Motor neuron (in vitro differentiated cells): ENCODE measurements around the gene AJM1. TPM values are rescaled to one million over a fixed set of nuclear protein-coding genes. Genes with fewer than 3 reads are reported as not detected.

ENCODE experiments used
- ATAC-seq, 8 experiments: fragments of 200-7000 bp; cut with Tn5 transposase; replicated peaks in 6 of 8; 2 replicates each; pipeline ENCODE4 v1.8.0; 2021; ENCODE audit warnings: mild to moderate bottlenecking in 8 of 8, moderate library complexity in 8 of 8
- H3K27ac ChIP-seq, 2 donors: fragments of 250-450 bp; sonication (Bioruptor Pico); 2 replicates each; pipeline ENCODE4 v1.9.0; 2021; ENCODE audit warnings: antibody characterized with exemption in 2 of 2, mild to moderate bottlenecking in 2 of 2, moderate library complexity in 1 of 2
- H3K4me1 ChIP-seq, 2 donors: fragments of 250-450 bp; sonication (Bioruptor Pico); replicated peaks in 1 of 2; 2 replicates each; pipeline ENCODE4 v1.6.1; 2021; ENCODE audit warnings: antibody characterized with exemption in 2 of 2, mild to moderate bottlenecking in 2 of 2, moderate library complexity in 1 of 2
- H3K4me3 ChIP-seq, 5 donors: fragments of 250-450 bp; sonication (Bioruptor Pico); 2 replicates each; pipeline ENCODE4 v1.9.0; 2021; ENCODE audit warnings: antibody characterized with exemption in 5 of 5, mild to moderate bottlenecking in 5 of 5, moderate library complexity in 4 of 5
- WGBS, 10 experiments: fragments of 450-650 bp; shearing (Covaris generic); methylation state at CpG; one replicate each; pipeline ENCODE4 v1.0.0; 2022; 5-methylcytosine and 5-hydroxymethylcytosine counted together
- in situ Hi-C, 9 experiments: fragments of 400-800 bp; cut with MboI; loops; one replicate each; pipeline ENCODE4 v1.15.0; 2021; ENCODE audit warnings: low sequenced_read_pairs in 9 of 9, low pct_unique_long_range_greater_than_20kb in 2 of 9; ENCODE audit not compliant: unreplicated experiment in 9 of 9
- total RNA-seq, 8 experiments: library from RNA; unstranded; fragments of 300-600 nt; gene quantifications; 2 replicates each; pipeline versions ENCODE4 v1.2.3 to v1.2.4, GENCODE V29; 2022

AJM1 gene
- total RNA-seq, 8 experiments from 2014 or later: 1.2 to 5.5 (median 2.6) TPM

DNA sequence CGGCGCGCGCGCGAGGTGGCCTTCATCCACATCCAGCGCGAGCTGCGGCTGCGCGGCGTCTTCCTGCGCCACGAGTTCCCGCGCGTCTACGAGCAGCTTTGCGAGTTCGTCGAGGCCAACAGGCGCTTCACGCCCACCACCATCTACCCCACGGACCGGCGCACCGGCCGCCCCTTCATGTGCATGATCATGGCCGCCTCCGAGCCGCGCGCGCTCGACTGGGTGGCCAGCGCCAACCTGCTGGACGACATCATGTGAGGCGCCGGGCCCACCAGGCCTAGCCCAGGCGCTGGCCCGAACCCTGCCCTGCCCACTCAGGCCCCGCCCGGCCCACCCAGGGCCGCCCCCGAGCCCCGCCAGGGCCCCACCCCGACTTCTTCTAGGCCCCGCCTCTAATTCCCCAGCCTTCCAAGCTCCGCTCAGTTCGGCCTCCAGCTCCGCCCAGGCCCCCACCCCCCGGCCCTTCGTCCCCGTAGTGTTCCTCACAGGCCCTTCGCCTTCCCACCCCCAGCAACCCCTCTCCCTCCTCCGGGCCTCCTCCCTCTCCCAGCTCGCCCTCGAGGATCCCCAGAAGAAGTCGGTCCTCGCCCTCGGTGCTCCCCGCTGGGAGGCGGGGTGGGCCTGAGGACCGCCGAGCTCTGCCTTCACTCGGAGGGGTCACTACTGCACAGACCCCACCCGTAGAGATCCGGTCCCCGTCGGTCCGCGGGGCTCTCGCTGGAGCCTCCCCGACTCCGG, 5.0 kb downstream of the AJM1 start:
- Histone ChIP-seq H3K4me3 (peak overlapping the region; percentile 55 to 94 (median 72)), H3K27ac (peak overlapping the region; percentile 94 to 95), H3K4me1 (peaks cover 31 to 40% of the 10 kb centered on the region in 2 donors)
- 0% methylated on average over 1 of the region's 75 CpGs; no CpG with 5 or more reads in 9 of the 10 experiments for WGBS, 10 experiments
- in situ Hi-C loops: no loop called here
- ATAC-seq: peak; percentile 0 to 42 (median 10)

DNA sequence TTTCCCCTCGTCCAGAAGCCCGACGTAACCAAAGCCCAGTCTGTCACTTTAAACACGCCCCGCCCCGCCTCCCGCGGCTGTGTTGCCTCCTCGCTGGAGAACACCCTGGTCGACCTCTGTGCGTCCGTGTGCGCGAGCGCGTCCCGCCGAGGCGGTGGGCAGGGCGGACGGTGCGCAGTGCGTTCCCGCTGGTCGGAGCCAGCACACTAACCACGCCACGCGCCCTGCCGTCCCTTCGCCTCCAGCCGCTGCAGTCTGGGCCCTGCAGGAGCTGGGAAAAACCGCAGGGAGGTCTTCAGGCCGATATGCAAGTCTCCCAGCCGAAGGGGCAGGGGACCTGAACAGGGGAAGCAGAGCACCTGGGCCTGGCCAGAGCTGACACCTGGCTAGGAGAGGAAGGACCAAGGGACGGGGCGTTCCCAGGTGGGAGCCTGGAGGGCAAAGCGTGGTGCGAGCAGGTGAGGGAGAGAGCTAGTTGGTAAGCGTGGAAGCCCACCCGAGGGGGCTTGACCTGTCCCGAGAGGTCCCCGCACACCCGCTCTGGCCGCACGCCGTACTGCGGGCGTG, 5.6 kb downstream of the AJM1 start:
- WGBS, 10 experiments: 0 to 10% (median 0%) methylated on average over 1 to 8 of the region's 48 CpGs; no CpG with 5 or more reads in 4 of the 10 experiments
- H3K27ac ChIP-seq: peak overlapping the region; percentile 94 to 95
- peaks cover 31 to 40% of the 10 kb centered on the region in 2 donors for H3K4me1 ChIP-seq
- ATAC-seq: peak; percentile 15 to 41 (median 20)
- in situ Hi-C loops: no loop called here
- peak overlapping the region; percentile 55 to 94 (median 72) for H3K4me3 ChIP-seq

DNA sequence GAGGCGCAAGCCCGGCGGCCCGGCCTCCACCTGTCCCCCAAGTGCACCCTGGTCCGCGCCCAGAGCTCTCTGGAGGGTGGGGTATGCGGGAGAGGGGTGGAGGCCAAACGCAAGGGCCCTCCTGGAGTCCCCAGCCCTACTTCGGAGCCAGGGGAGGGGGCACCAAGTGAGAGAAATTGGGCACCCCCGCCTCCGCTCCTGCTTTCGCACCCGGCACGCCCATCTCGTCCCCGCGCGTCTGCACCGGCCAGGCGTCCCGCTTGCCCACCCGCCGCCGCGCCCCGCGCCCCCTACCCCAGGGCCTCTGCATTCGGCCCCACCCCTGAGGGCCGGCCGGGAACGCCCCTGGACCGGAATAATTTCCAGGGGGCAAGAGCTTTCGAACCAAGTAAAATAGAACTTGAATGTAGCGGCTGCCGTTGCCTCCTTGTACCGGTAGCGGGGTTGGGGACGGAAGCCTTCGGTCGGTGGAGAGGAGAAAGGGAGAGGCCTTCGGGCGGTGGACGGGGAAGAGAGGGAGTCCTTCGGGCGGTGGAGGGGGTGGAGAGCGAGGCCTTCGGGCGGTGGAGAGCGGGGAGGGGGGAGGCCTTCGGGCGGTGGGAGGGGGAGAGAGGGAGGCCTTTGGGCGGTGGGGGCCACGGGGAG, 6.2 kb downstream of the AJM1 start:
- peaks cover 25 to 34% of the 10 kb centered on the region in 2 donors for H3K4me1 ChIP-seq
- ATAC-seq: peak; percentile 1 to 24 (median 6)
- peak overlapping the region; percentile 55 to 94 (median 72) for H3K4me3 ChIP-seq
- in situ Hi-C loops: no loop called here
- peak overlapping the region; percentile 94 to 95 for H3K27ac ChIP-seq
- WGBS, 10 experiments: 0% methylated on average over 6 of the region's 53 CpGs; no CpG with 5 or more reads in 9 of the 10 experiments

DNA sequence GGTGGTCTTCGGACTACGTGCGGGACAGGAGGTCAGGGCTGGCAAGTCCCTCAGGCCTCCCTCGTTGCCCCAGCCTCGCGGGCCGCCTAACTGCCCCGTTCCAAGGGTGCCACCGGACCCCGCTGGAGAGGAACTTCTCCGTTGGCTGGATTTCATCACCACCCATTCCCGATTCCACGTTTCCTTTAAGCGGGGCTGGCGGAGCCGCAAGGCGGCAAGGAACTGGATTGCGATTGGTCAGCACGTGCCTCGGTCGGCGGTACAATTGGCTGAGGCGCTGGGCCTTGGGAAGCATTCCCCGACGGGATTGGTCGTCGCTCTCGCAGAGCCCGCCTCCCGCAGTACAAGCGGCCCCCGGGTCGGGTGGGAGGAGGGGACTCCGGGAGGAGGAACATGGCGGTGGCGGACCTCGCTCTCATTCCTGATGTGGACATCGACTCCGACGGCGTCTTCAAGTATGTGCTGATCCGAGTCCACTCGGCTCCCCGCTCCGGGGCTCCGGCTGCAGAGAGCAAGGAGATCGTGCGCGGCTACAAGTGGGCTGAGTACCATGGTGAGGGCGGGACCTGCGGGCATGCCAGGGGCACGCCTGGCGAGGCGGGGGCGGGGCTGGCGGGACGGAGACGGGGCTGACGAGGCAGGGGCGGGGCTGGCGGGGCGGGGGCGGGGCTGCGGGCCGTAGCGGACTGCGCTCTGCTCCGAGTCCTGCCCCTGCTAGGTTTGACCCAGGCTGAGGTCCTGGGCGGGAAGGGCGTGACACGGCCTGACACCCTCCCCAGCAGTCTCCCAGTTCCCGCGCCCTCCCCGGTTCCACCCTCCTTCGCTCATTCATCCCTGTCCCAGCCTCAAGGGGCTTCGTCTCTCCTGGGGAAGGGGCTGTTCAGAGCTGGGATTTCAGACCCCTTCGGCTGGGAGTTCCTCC, 7.0 kb downstream of the AJM1 start, which contains the start of gene PHPT1:
TSS of gene PHPT1 (plus strand) at position 372 of the 922 bp plus-strand sequence. CDS start at position 394, 22 bp downstream.
- peak within 1 kb of the TSS; percentile 94 to 95 for H3K27ac ChIP-seq
- 0% methylated on average over 2 to 20 of the region's 77 CpGs; no CpG with 5 or more reads in 7 of the 10 experiments for WGBS, 10 experiments
- peak within 1 kb of the TSS; percentile 55 to 94 (median 72) for H3K4me3 ChIP-seq
- in situ Hi-C loops: no loop called here
- H3K4me1 ChIP-seq: peaks cover 17 to 26% of the 10 kb centered on the region in 2 donors
- peak; percentile 67 to 81 (median 76) for ATAC-seq

DNA sequence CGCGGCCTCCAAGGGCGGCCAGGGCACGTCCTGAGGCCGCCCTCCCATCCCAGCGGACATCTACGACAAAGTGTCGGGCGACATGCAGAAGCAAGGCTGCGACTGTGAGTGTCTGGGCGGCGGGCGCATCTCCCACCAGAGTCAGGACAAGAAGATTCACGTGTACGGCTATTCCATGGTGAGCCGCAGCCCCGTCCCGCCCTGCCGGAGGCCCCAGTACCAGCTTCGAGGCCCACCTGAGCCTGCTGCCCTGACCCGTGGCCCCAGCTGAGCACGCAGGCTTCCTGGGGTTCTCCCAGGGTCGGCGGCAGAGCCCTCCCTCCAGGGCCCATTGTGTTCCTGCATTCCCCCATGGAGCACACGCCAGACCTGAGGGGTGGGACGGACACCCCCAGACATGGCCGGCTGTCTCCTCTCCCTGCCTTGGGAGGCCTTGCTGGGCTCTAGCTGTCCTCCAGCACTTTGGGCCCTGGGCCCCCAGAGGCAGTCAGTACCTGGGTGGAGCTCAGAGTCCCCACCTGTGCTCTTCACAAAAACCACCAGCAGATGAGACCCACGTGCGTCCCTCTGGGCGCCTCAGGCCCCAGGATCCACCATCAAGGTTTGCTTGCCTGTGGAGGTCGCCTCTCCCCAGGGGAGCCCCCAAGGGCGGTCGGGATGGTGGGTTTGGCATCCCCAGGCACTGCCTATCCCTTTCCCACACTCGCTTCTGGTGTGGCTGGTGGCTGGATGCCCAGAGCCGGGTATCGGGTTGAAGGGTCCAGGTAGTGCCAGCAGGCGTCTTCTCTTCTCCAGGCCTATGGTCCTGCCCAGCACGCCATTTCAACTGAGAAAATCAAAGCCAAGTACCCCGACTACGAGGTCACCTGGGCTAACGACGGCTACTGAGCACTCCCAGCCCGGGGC, 7.9 kb downstream of the AJM1 start:
- Histone ChIP-seq H3K27ac (peak overlapping the region; percentile 94 to 95), H3K4me1 (peaks cover 17 to 21% of the 10 kb centered on the region in 2 donors), H3K4me3 (peak overlapping the region; percentile 55 to 94 (median 72))
- ATAC-seq: no peak
- WGBS, 10 experiments: 27 to 83% (median 58%) methylated on average over 6 to 9 of the region's 43 CpGs; no CpG with 5 or more reads in 5 of the 10 experiments
- in situ Hi-C loops: no loop called here

DNA sequence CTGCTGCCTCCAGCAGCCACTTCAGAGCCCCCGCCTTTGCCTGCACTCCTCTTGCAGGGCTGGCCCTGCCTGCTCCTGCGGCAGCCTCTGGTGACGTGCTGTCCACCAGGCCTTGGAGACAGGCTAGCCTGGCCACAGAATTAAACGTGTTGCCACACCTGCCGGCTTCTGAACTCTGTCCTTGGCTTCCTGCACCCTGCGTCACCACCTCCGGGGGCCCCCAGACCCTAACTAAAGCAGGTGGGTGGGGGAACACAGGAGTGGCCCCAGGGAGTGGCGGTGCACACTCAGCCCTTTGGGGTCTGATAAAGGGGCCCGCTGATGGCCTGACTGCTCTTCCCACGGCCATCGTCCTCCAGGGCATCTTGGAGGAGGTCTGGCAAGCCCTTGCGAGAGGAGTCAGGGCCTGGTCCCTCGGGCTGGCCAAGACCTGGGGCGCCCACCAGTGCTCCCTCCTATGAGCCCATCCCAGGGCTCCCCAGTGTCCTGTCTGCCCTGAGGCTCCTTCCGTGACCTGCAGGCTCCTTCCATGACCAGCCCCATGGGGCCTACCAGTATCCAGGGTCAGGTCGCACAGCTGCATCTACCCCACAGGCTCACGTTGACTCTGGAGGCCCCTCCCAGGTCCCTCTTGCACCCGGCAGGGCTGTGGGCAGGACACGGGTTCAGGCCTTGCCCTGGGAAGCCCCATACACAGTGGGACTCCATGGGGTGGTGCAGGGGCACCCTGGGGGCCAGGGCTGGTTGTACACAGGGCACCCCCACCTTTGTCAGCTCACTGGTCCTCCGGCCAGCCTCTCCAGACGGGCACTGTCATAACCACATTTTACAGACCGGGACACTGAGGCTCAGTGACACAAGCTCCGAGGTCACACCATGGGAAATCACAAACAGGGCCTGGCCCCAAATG, 8.8 kb downstream of the AJM1 start:
- ATAC-seq: no peak
- Histone ChIP-seq H3K4me1 (peaks cover 17 to 19% of the 10 kb centered on the region in 2 donors), H3K4me3 (peak overlapping the region in 2 of 5 donors; percentile 72 to 94), H3K27ac (peak overlapping the region in 1 of 2 donors; percentile 13)
- WGBS, 10 experiments: 80 to 100% (median 93%) methylated on average over 1 to 8 of the region's 23 CpGs; no CpG with 5 or more reads in 5 of the 10 experiments
- in situ Hi-C loops: no loop called here

DNA sequence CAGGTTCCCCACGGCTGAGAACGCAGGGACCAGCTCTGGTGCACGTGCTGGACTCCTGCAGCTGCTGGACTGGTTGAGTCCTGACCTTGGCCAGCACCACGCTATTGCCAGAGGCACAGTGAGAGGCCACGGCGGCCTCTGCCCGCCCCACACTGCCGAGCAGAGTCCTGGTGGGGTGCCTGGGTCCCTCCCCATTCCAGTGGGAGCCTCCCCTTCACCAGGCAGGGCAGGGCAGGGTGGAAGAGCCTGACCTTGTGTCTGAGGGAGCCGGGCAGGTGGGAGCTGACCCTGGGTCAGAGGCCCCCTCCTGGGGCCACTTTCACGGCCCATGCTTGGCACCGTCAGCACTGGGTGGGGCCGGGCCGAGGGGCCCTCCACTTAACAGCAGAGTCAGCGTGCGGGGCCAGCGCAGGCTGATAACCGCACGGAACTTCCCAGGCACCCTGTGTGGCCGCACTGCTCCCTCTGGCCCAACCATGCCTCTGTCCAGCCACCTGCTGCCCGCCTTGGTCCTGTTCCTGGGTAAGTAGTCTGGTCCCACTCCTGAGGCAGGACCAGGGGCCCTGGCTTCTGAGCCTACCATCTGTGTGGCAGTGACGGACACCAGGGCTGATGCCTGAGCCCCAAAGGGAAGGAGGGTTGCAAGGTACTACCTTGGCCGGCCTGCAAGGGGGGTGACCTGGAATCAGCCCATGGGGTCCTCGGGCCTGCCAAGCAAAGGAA, 9.8 kb downstream of the AJM1 start, which contains the start of gene MAMDC4:
TSS of gene MAMDC4 (plus strand) at position 406 of the 723 bp plus-strand sequence. CDS start at position 477, 71 bp downstream.
- in situ Hi-C loops: no loop called here
- H3K4me3 ChIP-seq: no peak within 1 kb of the TSS
- H3K27ac ChIP-seq: no peak within 1 kb of the TSS
- no peak for ATAC-seq
- WGBS, 10 experiments: 86 to 100% (median 100%) methylated on average over 1 to 4 of the region's 23 CpGs; no CpG with 5 or more reads in 7 of the 10 experiments
- H3K4me1 ChIP-seq: peaks cover 10 to 12% of the 10 kb centered on the region in 2 donors

DNA sequence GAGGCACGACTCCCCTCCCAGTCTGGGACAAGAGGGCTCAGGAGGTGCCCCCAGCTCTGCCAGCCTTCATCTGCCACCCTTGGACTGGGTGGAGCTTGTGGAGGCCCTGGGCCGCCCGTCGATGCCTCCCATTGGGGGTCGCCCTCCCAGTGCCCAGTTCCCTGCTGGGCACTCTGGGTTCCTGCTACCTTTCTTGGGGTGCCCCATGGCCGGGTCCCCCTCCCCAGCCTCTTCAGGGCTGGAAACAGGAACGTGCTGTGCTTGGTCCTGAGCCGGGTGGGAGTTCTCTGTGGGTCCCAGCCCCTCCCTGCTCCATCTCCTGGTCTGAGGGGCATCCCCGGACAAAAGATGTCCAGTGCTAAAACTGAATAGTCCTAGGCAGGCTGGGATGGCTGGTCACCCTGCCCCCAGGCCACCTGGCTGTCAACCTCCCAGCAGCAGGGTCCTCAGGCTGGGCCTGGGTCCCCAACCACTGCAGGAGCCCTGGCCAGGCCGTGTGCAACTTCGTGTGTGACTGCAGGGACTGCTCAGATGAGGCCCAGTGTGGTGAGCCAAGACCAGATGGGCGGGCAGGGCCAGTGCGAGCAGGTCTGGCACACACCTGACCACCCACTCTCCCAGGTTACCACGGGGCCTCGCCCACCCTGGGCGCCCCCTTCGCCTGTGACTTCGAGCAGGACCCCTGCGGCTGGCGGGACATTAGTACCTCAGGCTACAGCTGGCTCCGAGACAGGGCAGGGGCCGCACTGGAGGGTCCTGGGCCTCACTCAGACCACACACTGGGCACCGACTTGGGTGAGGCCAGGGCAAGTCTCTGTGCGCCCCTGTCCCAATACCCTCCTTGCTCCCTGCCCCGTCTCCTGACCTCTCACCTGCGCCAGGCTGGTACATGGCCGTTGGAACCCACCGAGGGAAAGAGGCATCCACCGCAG, 10.7 kb downstream of the AJM1 start:
- 73 to 100% (median 90%) methylated on average over 1 to 10 of the region's 29 CpGs; no CpG with 5 or more reads in 2 of the 10 experiments for WGBS, 10 experiments
- ATAC-seq: no peak
- Histone ChIP-seq H3K4me1 (peaks cover 10 to 12% of the 10 kb centered on the region in 2 donors), H3K27ac (no peak overlapping the region), H3K4me3 (no peak overlapping the region)
- in situ Hi-C loops: no loop called here

DNA sequence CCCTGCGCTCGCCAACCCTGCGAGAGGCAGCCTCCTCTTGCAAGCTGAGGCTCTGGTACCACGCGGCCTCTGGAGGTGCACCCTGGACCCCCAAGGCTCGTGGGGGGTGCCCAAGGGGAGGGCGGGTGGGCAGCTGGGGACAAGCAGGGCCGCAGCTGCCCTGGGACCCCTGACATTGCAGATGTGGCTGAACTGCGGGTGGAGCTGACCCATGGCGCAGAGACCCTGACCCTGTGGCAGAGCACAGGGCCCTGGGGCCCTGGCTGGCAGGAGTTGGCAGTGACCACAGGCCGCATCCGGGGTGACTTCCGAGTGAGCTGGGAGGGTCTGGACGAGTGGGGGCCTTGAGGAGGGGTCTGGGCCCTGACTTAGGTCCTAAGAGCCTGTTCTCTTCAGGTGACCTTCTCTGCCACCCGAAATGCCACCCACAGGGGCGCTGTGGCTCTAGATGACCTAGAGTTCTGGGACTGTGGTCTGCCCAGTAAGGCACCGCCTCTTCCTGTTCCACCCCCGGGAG, 11.4 kb downstream of the AJM1 start:
- in situ Hi-C loops: no loop called here
- Histone ChIP-seq H3K4me3 (no peak overlapping the region), H3K4me1 (peaks cover 10 to 12% of the 10 kb centered on the region in 2 donors), H3K27ac (no peak overlapping the region)
- no CpG with 5 or more reads among the region's 18 CpGs for WGBS, 10 experiments
- no peak for ATAC-seq
